OCI-LY7 (cell line): ENCODE data around the gene REN. TPM values are rescaled to one million over a fixed set of nuclear protein-coding genes. Genes with fewer than 3 reads are reported as not detected.

Experiments used
- BruUV-seq: library from RNA; stranded (reverse); fragments of 400-500 nt; replicated peaks from 2 replicates; lab custom pipeline; 2021; lab: Mats Ljungman, UMichigan
- CTCF ChIA-PET: fragments of 300-600 bp; sonication (Branson Sonifier 250); formaldehyde crosslinking; loops from one replicate; lab custom pipeline; 2022; ENCODE audit warnings: antibody characterized with exemption; ENCODE audit not compliant: unreplicated experiment; lab: Charles Lee
- POLR2A ChIA-PET: fragments of 300-600 bp; sonication (Branson Sonifier 250); formaldehyde crosslinking; loops from one replicate; lab custom pipeline; 2022; ENCODE audit warnings: antibody characterized with exemption; lab: Charles Lee
- DNase-seq: peaks from one replicate; pipeline ENCODE4 v3.0.0-alpha.2; 2015; ENCODE audit warnings: low spot score
- H2AFZ ChIP-seq: fragments of 200-600 bp; sonication (generic), shearing (Covaris generic); 2 replicates; pipeline ENCODE4 v1.6.1; 2014; ENCODE audit warnings: mild to moderate bottlenecking, antibody characterized with exemption, low read length, moderate library complexity
- H3K27ac ChIP-seq: fragments of 200-600 bp; sonication (generic); 2 replicates; pipeline ENCODE4 v1.5.1; 2014; ENCODE audit warnings: mixed run types, low read depth, mild to moderate bottlenecking, moderate library complexity, low read length, inconsistent platforms; ENCODE audit not compliant: poor library complexity, severe bottlenecking
- H3K36me3 ChIP-seq: fragments of 200-600 bp; sonication (generic); 2 replicates; pipeline ENCODE4 v1.6.1; 2014; ENCODE audit warnings: mild to moderate bottlenecking, antibody characterized with exemption, low read length, moderate library complexity, mixed read lengths; ENCODE audit not compliant: insufficient read depth
- H3K4me1 ChIP-seq: fragments of 200-600 bp; sonication (generic); 2 replicates; pipeline ENCODE4 v1.5.1; 2014; ENCODE audit warnings: mild to moderate bottlenecking, low read length; ENCODE audit not compliant: insufficient read depth, poor library complexity, severe bottlenecking
- H3K4me2 ChIP-seq: fragments of 200-600 bp; sonication (generic); 2 replicates; pipeline ENCODE4 v1.6.1; 2014; ENCODE audit warnings: mild to moderate bottlenecking, low read length
- H3K4me3 ChIP-seq: fragments of 200-600 bp; sonication (generic); 2 replicates; pipeline ENCODE4 v1.5.1; 2014; ENCODE audit warnings: mild to moderate bottlenecking, low read depth, low read length; ENCODE audit not compliant: poor library complexity, severe bottlenecking
- H3K79me2 ChIP-seq: fragments of 200-600 bp; sonication (generic); 2 replicates; pipeline ENCODE4 v1.6.1; 2016; ENCODE audit warnings: low read depth, mild to moderate bottlenecking, low read length, moderate library complexity, mixed read lengths; ENCODE audit not compliant: insufficient read depth
- H3K9me2 ChIP-seq: fragments of 200-600 bp; sonication (generic); 2 replicates; pipeline ENCODE4 v1.6.1; 2016; ENCODE audit warnings: mild to moderate bottlenecking, low read length, mixed read lengths; ENCODE audit not compliant: insufficient read depth
- H3K9me3 ChIP-seq: fragments of 200-600 bp; sonication (generic); 2 replicates; pipeline ENCODE4 v1.6.1; 2014; ENCODE audit warnings: mild to moderate bottlenecking, mixed run types, low read length, mixed read lengths
- H4K20me1 ChIP-seq: fragments of 200-600 bp; sonication (generic); 2 replicates; pipeline ENCODE4 v1.6.1; 2014; ENCODE audit warnings: mild to moderate bottlenecking, antibody characterized with exemption, low read length, moderate library complexity, mixed read lengths; ENCODE audit not compliant: insufficient read depth
- CTCF ChIP-seq: fragments of 200-600 bp; sonication (generic); conservative IDR thresholded peaks from 2 replicates; pipeline ENCODE4 v1.5.1; 2014; ENCODE audit warnings: mild to moderate bottlenecking, antibody characterized with exemption, low read length, moderate library complexity, mixed read lengths
- EZH2phosphoT487 ChIP-seq: fragments of 200-600 bp; sonication (generic); IDR thresholded peaks from 2 replicates; pipeline ENCODE4 v1.6.1; 2018; ENCODE audit warnings: low read depth, borderline replicate concordance, mild to moderate bottlenecking, mixed run types, antibody characterized with exemption, low read length, moderate library complexity, mixed read lengths
- intact Hi-C: fragments of 100-400 bp; cut with micrococcal nuclease; formaldehyde crosslinking; loops from one replicate; pipeline ENCODE4 v1.10.0; 2022; ENCODE audit not compliant: unreplicated experiment
- total RNA-seq, 2 experiments: library from RNA; depleted of rRNA in 1 of 2; stranded (reverse); fragments of >200 nt in 1 of 2; shearing (Covaris generic) in 1 of 2; gene quantifications; 2 replicates each; pipeline ENCODE4 v1.2.3, GENCODE V29; 2014 to 2022

REN gene
- total RNA-seq, 2 experiments from 2014 or later = not detected

- H3K9me2 ChIP-seq = no peaks in the 10 kb centered on the region
- no peak overlapping the region for H3K4me3 ChIP-seq
- H3K79me2 ChIP-seq = no peaks in the 10 kb centered on the region
- DNase-seq = no peak
- no peaks in the 10 kb centered on the region for H3K9me3 ChIP-seq
- no TSS peak for BruUV-seq
- H3K4me2 ChIP-seq = no peak overlapping the region
- TF ChIP-seq EZH2phosphoT487 = no peak
- no peak for TF ChIP-seq CTCF
- H3K4me1 ChIP-seq = peaks cover 11% of the 10 kb centered on the region
- H3K27ac ChIP-seq = no peak overlapping the region
- no peaks in the 10 kb centered on the region for H4K20me1 ChIP-seq
- ChIA-PET POLR2A (no interaction called here), CTCF (interaction anchor here (0.5 kb wide), 1 partner anchor 43 kb away, joined by 7 read pairs; no protein-coding TSS in a partner anchor)
- intact Hi-C loops = no loop called here
- no peaks in the 10 kb centered on the region for H3K36me3 ChIP-seq
- no peak overlapping the region for H2AFZ ChIP-seq
These were observed 58.2 kb downstream of the REN start for GRCh38 chr1:204107892-204108291.

- no peak for DNase-seq
- Histone ChIP-seq H3K4me3 (no peak overlapping the region), H3K36me3 (no peaks in the 10 kb centered on the region), H4K20me1 (no peaks in the 10 kb centered on the region), H3K9me3 (no peaks in the 10 kb centered on the region), H3K4me2 (no peak overlapping the region), H3K79me2 (no peaks in the 10 kb centered on the region), H3K27ac (no peak overlapping the region), H2AFZ (no peak overlapping the region), H3K9me2 (no peaks in the 10 kb centered on the region), H3K4me1 (peaks cover 11% of the 10 kb centered on the region)
- TF ChIP-seq EZH2phosphoT487 (no peak), CTCF (no peak)
- CTCF ChIA-PET = no interaction called here
- intact Hi-C loops = no loop called here
- POLR2A ChIA-PET = no interaction called here
- no TSS peak for BruUV-seq
These were observed 59.3 kb downstream of the REN start for GRCh38 chr1:204106825-204107224.

- H3K9me2 ChIP-seq = no peaks in the 10 kb centered on the region
- no peaks in the 10 kb centered on the region for H3K9me3 ChIP-seq
- no TSS peak for BruUV-seq
- H3K36me3 ChIP-seq = no peaks in the 10 kb centered on the region
- H3K4me3 ChIP-seq = no peak overlapping the region
- CTCF ChIA-PET = no interaction called here
- intact Hi-C loops = no loop called here
- H3K79me2 ChIP-seq = no peaks in the 10 kb centered on the region
- peaks cover 11% of the 10 kb centered on the region for H3K4me1 ChIP-seq
- TF ChIP-seq EZH2phosphoT487 (no peak), CTCF (no peak)
- H3K4me2 ChIP-seq = no peak overlapping the region
- POLR2A ChIA-PET = interaction anchor here (0.6 kb wide), 1 partner anchor 10 kb away, joined by 4 read pairs; no protein-coding TSS in a partner anchor
- no peaks in the 10 kb centered on the region for H4K20me1 ChIP-seq
- no peak overlapping the region for H3K27ac ChIP-seq
- no peak overlapping the region for H2AFZ ChIP-seq
- DNase-seq = no peak
These were observed 61.0 kb downstream of the REN start for GRCh38 chr1:204105131-204105515.

Other genes starting within 250 kb of the REN start
- not detected in 2 replicates for gene SOX13, start 93.2 kb downstream of the REN start, total RNA-seq (2014; rRNA removed; shearing (Covaris generic))
- gene SOX13, start 93.2 kb downstream of the REN start, total RNA-seq (2022) = 0.27 and 0.53 TPM in 2 replicates
- gene ETNK2, start 14.3 kb downstream of the REN start, total RNA-seq (2014; rRNA removed; shearing (Covaris generic)) = not detected in 2 replicates
- 1.9 and 2.4 TPM in 2 replicates for gene ETNK2, start 14.3 kb downstream of the REN start, total RNA-seq (2022)
- gene KISS1, start 30.2 kb upstream of the REN start, total RNA-seq (2014; rRNA removed; shearing (Covaris generic)) = not detected in 2 replicates
- gene KISS1, start 30.2 kb upstream of the REN start, total RNA-seq (2022) = not detected in 2 replicates
- not detected in 2 replicates for gene GOLT1A, start 47.7 kb upstream of the REN start, total RNA-seq (2014; rRNA removed; shearing (Covaris generic))
- not detected in 2 replicates for gene GOLT1A, start 47.7 kb upstream of the REN start, total RNA-seq (2022)
- not detected in 2 replicates for gene PLEKHA6, start 193.6 kb upstream of the REN start, total RNA-seq (2014; rRNA removed; shearing (Covaris generic))
- not detected in 2 replicates for gene PLEKHA6, start 193.6 kb upstream of the REN start, total RNA-seq (2022)
- gene PPP1R15B, start 245.5 kb upstream of the REN start, total RNA-seq (2014; rRNA removed; shearing (Covaris generic)) = 63.5 and 72.6 TPM in 2 replicates
- gene PPP1R15B, start 245.5 kb upstream of the REN start, total RNA-seq (2022) = 79.2 and 91.3 TPM in 2 replicates